GM21576 (cell line): ENCODE data around the gene BEGAIN.

Source experiments
- ATAC-seq: cut with Tn5 transposase; IDR thresholded peaks from one replicate; pipeline ENCODE4 v1.9.1; 2021; ENCODE audit warnings: mild to moderate bottlenecking, moderate library complexity; ENCODE audit not compliant: unreplicated experiment

Gene BEGAIN

GRCh38 chr14:100568998-100569733, 18.1 kb downstream of the BEGAIN start:
- ATAC-seq, result no peak

DNA sequence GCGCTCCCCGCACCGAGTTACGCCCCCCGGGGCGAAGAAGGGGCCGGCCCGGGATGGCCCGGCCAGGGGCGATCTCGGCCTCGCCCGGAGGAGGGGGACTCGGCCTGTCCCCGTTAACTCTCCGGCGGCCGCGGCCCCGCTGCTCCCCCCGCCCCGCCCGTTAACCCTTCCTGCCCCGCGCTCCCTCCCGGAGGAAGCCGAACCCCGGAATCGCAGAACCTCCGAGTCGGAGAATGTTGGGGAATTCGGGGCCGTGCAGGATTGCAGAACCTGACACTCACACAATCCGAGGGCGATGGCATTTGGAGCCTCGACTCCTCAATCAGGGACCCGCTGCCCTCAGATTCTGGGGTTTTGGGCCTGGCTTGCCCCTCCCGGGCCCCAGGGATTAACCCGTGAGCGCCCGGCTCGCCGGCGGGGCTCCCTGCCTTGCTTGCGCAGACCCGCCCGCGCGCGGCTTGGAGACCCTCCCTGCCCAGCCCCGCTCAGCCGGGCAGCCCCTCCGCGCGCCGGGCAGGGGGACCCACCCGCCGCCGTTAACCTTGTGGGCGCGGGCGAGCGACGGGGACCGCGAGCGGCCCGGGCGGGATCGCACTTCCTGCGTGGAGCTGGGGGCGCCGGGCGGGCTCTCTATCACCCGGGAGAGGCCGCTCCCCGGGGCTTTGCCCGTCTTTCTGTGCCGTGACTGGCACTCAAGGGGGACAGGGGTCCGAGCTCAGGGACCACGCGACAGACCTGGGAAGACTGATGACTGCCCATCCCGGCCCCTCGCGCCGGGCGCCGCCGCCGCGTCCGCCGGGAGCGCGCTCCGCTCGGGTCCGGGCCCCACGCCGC, 18.8 kb downstream of the BEGAIN start:
- ATAC-seq, result no peak

DNA sequence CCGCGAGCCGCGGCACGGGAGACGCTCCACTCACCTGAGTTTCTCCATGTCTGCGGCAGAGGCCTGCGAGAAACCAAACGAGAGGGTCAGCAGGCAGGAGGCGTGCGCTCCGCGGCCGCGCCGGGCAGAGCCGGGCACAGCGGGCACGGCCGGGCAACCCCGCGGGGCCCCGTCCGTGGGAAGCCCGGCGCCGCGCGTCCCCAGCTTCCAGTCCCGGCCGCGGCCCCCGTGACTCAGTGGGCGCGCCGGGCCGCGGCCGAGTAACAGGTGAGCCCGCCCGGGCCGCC, 19.4 kb downstream of the BEGAIN start:
- no peak for ATAC-seq

DNA sequence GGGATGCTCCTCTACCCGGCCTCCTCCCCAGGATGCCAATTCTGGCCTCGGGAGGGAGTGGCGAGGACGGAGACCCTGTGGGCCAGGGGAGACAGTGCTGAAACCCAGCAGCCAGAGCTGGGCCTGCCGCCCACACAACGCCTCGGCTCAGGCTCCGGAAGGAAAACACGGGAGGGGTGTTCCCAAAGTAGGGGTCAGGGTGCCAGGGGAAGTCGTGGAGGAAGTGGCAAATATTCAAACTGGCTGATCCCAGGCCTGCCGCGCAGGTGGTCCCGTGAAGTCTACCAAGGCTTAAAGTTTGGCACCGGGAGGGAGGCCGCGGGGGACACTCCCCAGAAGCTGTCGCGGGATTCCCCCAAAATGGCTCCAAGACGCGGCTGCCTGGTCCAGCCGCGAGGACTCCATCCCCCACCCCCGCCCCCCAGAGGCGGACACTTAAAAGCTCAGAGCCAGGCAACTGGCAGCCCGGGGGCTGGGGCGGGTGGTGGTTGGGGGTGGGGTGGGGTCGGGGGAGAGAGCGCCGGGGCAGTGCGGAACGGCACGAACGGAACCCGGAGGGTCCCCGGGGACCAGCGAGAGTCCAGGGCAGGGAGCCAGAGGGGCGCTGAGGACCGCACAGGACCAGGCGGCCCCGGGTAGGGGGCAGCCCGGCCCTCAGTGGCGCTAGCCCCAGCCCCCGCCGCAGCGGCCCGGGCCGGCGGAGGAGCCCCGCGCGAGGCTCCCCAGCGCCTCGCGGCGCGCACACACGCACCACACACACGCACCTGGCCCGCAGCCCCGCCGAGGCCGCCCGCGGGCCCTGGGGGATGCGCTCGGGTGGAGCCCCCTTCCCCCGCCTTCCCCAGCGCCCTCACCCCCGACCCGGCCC, 20.0 kb downstream of the BEGAIN start:
- no peak for ATAC-seq

- no peak for ATAC-seq
Observed at GRCh38 chr14:100566586-100566985, 20.6 kb downstream of the BEGAIN start.

DNA sequence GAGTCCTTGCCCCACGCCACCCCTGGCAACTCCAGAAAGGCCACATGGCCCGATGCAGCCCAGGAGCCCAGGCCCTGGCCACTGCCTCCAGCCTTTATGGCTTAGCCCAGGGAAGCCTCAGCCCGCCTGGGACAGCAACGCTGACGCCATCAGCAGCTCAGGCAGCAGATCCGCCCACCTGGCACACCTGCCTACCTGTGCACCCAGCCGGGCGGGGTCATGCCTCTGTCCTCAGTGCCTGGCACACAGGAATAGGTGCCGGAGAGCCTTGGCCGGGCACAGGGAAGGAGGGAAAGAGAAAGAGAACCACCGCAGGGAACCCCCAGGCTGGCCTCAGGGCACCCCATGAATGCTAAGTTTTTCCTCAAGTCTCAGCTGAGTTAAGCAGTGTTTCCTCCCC, 21.1 kb downstream of the BEGAIN start:
- no peak for ATAC-seq

- no peak for ATAC-seq
Observed at GRCh38 chr14:100565650-100566049, 21.6 kb downstream of the BEGAIN start.

DNA sequence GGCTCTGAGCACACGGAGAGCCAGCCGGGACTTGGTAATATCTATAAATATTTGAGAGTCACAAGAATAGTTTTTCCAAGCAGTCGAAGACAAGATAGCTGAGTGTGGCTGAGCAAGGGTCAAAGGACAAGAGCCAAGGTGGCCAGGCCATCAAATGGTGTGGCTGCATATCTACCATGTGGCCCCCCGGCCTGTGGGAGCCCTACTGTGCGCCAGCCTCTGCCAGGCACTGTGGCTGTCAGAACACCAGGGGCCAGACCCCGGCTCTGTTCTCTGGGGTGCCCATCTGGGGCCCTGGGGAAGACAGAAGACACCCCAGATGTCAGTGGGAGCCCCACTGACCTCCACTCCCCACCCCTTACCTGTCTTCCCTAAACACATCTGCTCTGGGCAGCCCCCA, 22.7 kb downstream of the BEGAIN start:
- no peak for ATAC-seq

- ATAC-seq, result no peak
Observed at GRCh38 chr14:100562751-100563150, 24.5 kb downstream of the BEGAIN start.

GRCh38 chr14:100561005-100561404, 26.2 kb downstream of the BEGAIN start:
- ATAC-seq, result no peak

- no peak for ATAC-seq
Observed at GRCh38 chr14:100560471-100560870, 26.7 kb downstream of the BEGAIN start.

GRCh38 chr14:100559455-100559854, 27.8 kb downstream of the BEGAIN start:
- no peak for ATAC-seq

DNA sequence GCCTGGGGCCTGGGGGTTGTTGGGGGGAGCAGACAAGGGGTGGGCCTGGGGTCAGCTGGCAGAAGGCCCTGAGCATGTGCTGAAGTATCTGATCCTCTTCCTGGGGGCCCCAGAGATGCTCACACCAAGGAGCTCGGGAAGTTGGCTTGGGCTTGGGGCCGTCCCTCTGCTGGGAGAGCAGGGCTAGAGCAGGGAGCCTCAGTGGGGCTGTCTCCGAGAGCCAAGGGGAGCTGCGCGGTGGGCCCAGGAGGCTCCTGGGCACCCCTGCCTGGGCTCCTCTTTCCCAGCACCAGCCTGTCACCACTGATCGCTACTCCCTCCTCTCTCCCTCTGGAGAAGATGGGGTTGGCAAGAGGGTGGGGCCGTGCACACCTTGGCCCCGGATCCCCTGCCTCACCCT, 28.3 kb downstream of the BEGAIN start:
- ATAC-seq, result no peak

DNA sequence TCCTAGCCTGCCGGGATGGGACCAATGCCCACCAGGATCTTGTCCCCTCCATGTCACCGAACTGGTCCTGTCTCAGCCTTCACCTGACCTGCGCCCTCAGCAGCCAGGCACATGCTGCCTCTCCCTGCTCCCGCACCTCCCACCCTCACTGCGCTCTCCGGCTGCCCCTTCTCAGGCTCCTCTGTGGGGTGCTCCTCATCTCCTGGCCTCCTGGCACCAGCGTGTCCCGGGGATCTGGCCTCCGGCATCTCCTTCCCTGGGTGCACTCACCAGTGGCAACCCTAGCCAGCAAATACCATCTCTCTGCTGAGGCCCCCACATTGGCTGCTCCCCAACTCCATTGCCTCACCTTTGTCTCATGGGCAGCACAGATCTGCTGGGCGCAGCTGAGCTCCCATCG, 29.0 kb downstream of the BEGAIN start:
- ATAC-seq, result no peak

- no peak for ATAC-seq
Observed at GRCh38 chr14:100557658-100558057, 29.6 kb downstream of the BEGAIN start.

GRCh38 chr14:100556936-100557505, 30.2 kb downstream of the BEGAIN start:
- ATAC-seq, result no peak

GRCh38 chr14:100556140-100556475, 31.1 kb downstream of the BEGAIN start:
- ATAC-seq, result no peak

DNA sequence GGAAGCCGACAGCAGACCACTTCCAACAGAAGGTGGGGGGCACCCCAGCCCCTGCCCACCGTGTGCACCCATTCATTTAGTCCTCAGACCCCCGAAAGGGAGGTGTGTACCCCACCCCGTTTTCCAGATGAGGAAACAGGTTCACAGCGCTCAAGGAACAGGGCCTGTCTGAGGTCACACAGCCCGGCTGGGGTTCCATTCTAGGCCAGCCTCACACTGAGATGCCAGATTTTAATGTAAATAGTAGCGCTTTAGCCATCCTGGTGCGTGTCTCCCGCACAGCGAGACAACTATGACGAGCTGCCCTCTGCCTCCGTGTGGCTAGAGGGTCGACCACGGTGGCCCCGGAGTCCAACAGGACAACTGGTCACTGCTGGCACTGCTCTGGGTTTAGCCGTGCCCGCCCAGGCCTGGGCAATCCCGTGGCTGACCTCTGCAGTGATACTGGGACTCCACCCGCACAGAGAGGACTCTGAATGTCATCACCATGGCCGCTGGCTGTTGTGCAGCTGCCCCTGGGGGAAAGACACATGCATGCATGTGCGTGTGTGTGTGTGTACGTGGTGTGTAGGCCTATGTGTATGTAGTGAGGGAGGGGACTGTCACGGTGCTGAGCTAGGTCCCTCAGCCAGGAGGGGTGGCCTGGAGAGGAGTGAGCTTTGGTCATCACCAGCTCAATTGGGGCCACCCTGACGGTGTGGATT, 31.6 kb downstream of the BEGAIN start:
- no peak for ATAC-seq

GRCh38 chr14:100554696-100555320, 32.4 kb downstream of the BEGAIN start:
- no peak for ATAC-seq

- ATAC-seq, result no peak
Observed at GRCh38 chr14:100554082-100554677, 33.0 kb downstream of the BEGAIN start.
